Activated naive CD4-positive, alpha-beta T cell treated with anti-CD3 and anti-CD28 coated beads, Interleukin-2, amount 10 ng/mL, durations not matched to agents 7 days and 5 days (primary cell): ENCODE measurements around the gene ZNF467.
A peak's percentile ranks its signal among the peaks of the same experiment; 100 is the strongest.

Experiments
- CTCF ChIA-PET: fragments of 350-600 bp; sonication (Branson Sonifier 250); formaldehyde crosslinking; loops from one replicate; lab custom pipeline; 2021; ENCODE audit warnings: antibody characterized with exemption; lab: Charles Lee
- DNase-seq: peaks from one replicate; pipeline ENCODE4 v3.0.0-alpha.2; 2020
- H3K27ac Mint-ChIP-seq: one replicate; pipeline ENCODE4 v1.8.0; 2021; ENCODE audit warnings: mild to moderate bottlenecking, moderate library complexity, mixed read lengths
- H3K27me3 Mint-ChIP-seq: one replicate; pipeline ENCODE4 v1.8.0; 2021; ENCODE audit warnings: mild to moderate bottlenecking, mixed read lengths
- H3K36me3 Mint-ChIP-seq: one replicate; pipeline ENCODE4 v1.8.0; 2021; ENCODE audit warnings: mixed read lengths
- H3K4me1 Mint-ChIP-seq: one replicate; pipeline ENCODE4 v1.8.0; 2021; ENCODE audit warnings: mixed read lengths
- H3K4me3 Mint-ChIP-seq: one replicate; pipeline ENCODE4 v1.8.0; 2021; ENCODE audit warnings: mild to moderate bottlenecking, moderate library complexity, mixed read lengths
- H3K9me3 Mint-ChIP-seq: one replicate; pipeline ENCODE4 v1.8.0; 2021; ENCODE audit warnings: mixed read lengths

ZNF467 gene

DNA sequence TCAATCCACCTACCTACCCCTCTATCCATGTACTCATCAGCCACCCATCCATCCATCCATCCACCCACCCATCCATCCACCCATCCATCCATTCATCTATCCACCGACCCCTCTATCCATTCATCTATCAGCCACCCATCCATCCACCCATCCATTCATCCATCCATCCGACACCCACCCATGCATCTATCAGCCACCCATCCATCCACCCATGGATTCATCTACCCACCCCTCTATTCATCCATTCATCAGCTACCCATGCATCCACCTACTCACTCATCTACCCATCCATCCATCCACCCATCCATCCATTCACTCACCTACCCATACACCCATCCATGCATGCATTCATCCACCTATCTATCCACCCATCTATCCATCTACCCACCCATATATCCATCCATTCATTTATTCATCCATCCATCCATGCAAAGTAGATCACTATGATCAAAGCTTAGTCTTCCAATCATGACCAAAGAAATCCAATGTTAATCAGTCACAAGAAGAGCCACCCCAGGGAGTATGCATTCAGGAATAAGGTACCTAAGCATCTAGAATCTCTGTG is 27.7 kb upstream of the ZNF467 start:
- peaks cover 1% of the 10 kb centered on the region for H3K27me3 Mint-ChIP-seq
- no peak overlapping the region for H3K4me3 Mint-ChIP-seq
- H3K36me3 Mint-ChIP-seq, result no peaks in the 10 kb centered on the region
- no peak for DNase-seq
- no peak overlapping the region for H3K27ac Mint-ChIP-seq
- H3K4me1 Mint-ChIP-seq, result no peaks in the 10 kb centered on the region
- no peaks in the 10 kb centered on the region for H3K9me3 Mint-ChIP-seq
- CTCF ChIA-PET, result interaction anchor here (1.0 to 3.6 kb wide), 3 partner anchors 11 to 139 kb away, joined by 3 to 22 read pairs (median 4); no protein-coding TSS in a partner anchor

DNA sequence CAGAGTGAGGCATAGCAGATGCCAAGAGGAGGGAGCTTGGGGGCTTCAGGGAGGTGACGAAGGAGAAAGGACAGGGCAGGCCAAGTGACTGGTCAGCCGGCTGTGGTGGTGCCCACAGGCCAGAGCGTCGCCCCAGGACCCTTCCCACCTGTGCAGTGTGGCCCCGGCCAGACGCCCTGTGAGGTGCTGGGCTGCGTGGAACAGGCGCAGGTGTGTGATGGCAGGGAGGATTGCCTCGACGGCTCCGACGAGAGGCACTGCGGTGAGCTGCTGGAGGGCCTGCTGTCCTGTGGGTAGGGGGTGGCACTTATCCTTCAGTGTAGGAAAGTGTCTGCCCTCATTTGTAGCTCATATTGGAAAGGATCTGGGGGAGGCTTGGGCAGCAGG is 26.8 kb upstream of the ZNF467 start:
- H3K27me3 Mint-ChIP-seq, result peaks cover under 1% of the 10 kb centered on the region
- no peaks in the 10 kb centered on the region for H3K9me3 Mint-ChIP-seq
- H3K36me3 Mint-ChIP-seq, result no peaks in the 10 kb centered on the region
- no peaks in the 10 kb centered on the region for H3K4me1 Mint-ChIP-seq
- H3K4me3 Mint-ChIP-seq, result no peak overlapping the region
- DNase-seq, result no peak
- CTCF ChIA-PET, result interaction anchor here (0.6 to 3.6 kb wide), 9 partner anchors 8 to 408 kb away, joined by 3 to 22 read pairs (median 4); no protein-coding TSS in a partner anchor
- H3K27ac Mint-ChIP-seq, result no peak overlapping the region

DNA sequence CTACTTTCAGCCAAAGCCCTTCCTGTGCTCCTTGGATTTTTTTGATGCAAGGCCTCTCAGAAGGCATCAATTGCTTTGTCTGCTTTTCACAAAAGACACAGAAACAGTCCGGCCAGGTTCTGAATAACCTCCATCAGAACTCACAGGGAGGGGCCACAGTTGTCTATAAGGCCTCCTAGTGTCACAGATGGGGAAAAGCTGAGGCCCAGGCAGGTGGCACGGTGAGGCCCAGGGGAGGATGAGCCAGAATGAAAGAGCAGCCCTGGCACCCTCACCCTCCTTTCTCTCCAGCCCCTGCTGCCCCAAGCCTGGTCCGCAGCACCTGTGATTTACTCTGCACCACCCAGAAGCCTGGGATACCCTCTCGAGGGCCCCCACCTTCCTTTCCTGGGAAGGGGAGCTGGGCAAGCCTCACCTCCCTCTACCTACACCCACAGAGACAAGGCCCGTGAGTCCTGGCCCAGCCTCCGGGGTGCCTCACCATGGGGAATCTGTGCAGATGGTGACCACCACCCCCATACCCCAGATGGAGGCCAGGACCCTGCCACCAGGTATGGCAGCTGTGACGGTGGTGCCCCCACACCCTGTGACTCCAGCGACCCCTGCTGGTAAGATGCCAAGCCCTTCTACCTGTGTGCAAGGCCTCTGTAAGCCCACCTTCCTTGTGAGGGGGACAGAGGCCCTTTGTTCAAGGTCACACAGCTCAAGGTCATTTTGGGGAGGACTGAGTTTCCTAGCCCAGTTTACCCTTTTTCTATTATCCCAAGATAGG is 26.2 kb upstream of the ZNF467 start:
- Mint-ChIP-seq H3K27ac (no peak overlapping the region), H3K27me3 (peaks cover 4% of the 10 kb centered on the region), H3K4me1 (no peaks in the 10 kb centered on the region), H3K4me3 (no peak overlapping the region), H3K9me3 (no peaks in the 10 kb centered on the region), H3K36me3 (no peaks in the 10 kb centered on the region)
- CTCF ChIA-PET, result interaction anchor here (0.7 to 3.6 kb wide), 8 partner anchors 9 to 137 kb away, joined by 3 to 22 read pairs (median 4); no protein-coding TSS in a partner anchor
- DNase-seq, result peak; percentile 74

DNA sequence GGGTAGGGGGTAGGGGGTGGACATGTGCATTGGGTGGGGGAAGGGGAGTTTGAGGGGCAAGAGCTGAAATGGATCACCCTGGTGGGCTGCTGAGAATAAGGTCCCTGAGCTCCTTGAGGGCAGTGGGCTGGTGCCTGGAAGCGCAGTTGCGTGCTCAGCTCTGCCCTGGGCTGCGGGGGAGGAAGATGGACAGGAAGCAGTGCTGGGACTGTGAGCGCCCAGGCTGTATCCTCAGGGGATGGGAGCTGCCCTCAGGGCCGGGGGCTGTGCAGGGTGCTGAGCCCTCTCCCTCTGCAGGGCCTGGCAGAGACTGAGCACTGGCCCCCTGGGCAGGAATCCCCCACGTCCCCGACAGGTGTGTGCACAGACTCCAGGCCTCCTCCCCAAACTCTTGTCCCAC is 24.4 kb upstream of the ZNF467 start:
- Mint-ChIP-seq H3K4me1 (no peaks in the 10 kb centered on the region), H3K4me3 (no peak overlapping the region), H3K9me3 (no peaks in the 10 kb centered on the region), H3K36me3 (no peaks in the 10 kb centered on the region), H3K27me3 (peaks cover 16% of the 10 kb centered on the region), H3K27ac (no peak overlapping the region)
- CTCF ChIA-PET, result interaction anchor here (3.6 kb wide), 1 partner anchor 135 kb away, joined by 22 read pairs; no protein-coding TSS in a partner anchor
- DNase-seq, result no peak

DNA sequence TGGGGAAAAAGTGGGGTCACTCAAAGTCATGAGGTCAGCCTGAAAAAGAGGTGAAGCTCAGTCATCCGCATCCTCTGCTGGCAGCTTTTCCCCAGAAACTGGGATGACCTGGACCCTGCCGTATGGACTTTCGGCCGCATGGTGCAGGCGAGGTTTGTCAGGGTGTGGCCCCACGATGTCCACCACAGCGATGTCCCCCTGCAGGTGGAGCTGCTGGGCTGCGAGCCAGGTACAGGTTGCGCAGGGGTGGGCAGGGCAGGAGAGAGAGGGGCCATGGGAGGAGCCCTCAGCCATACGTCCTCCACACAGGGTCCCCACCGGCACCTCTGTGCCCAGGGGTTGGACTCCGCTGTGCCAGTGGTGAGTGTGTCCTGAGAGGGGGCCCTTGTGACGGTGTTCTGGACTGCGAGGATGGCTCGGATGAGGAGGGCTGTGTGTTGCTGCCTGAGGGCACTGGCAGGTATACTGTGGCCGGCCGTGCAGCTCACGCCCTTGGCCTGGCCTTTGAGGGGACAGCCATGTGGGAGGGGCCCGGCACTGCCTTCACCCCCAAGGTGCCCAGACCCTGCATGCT is 23.0 kb upstream of the ZNF467 start:
- H3K9me3 Mint-ChIP-seq, result no peaks in the 10 kb centered on the region
- CTCF ChIA-PET, result interaction anchor here (1.1 kb wide), 1 partner anchor 15 kb away, joined by 3 read pairs; no protein-coding TSS in a partner anchor
- H3K4me1 Mint-ChIP-seq, result no peaks in the 10 kb centered on the region
- no peaks in the 10 kb centered on the region for H3K36me3 Mint-ChIP-seq
- no peak overlapping the region for H3K27ac Mint-ChIP-seq
- no peak overlapping the region for H3K4me3 Mint-ChIP-seq
- peaks cover 29% of the 10 kb centered on the region for H3K27me3 Mint-ChIP-seq
- no peak for DNase-seq

DNA sequence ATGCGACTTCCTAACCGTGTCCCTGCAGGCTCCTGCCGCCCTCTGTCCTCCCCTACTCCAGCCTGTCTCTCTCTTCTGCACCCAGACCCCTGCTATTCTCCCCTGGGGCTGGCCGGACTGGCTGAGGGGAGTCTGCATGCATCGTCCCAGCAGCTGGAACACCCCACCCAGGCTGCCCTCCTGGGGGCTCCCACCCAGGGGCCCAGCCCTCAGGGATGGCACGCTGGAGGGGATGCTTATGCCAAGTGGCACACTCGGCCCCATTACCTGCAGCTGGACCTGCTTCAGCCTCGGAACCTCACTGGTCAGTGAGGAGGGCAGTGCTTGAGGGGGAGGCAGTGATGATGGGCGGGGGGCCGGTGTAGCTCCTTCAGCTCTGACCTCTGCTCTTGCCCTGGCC is 21.7 kb upstream of the ZNF467 start:
- Mint-ChIP-seq H3K27me3 (peaks cover 40% of the 10 kb centered on the region), H3K27ac (no peak overlapping the region), H3K4me3 (no peak overlapping the region), H3K9me3 (no peaks in the 10 kb centered on the region), H3K36me3 (no peaks in the 10 kb centered on the region), H3K4me1 (peaks cover 2% of the 10 kb centered on the region)
- no peak for DNase-seq
- CTCF ChIA-PET, result no interaction called here

DNA sequence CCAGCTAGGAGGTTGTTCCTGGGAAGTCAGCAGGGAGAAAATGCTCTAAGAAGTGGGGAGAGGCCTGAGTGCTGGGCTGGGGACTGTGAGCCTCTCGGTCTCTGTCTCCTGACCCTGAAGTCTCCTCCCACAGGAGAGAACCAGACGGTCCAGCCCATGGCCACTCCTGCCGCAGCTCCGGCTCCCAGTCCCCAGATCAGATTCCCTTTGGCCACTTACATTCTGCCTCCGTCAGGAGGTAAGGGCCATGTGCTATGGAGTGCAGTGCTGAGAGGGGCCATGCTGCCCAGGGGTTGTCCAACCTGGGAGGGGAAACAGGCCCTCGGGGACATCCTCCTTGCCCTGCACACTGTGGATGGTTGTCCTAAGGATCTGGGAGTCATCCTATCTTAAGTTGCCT is 21.3 kb upstream of the ZNF467 start:
- CTCF ChIA-PET, result interaction anchor here (1.0 kb wide), 1 partner anchor 132 kb away, joined by 3 read pairs; no protein-coding TSS in a partner anchor

DNA sequence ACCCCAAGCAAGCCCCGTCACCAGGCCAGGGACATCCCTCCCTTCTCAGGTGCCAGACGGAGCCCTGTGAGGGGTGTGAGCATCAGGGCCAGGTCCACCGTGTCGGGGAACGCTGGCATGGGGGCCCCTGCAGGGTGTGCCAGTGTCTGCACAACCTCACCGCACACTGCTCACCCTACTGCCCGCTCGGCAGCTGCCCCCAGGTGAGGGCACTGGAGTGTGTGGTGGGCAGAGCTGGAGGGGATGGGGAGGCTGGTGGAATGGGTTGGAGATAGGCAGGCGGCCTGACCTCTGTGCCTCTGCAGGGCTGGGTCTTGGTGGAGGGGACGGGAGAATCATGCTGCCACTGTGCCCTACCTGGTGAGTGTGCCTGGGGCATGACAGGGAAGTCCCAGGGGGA is 19.9 kb upstream of the ZNF467 start:
- no peaks in the 10 kb centered on the region for H3K9me3 Mint-ChIP-seq
- no peak overlapping the region for H3K4me3 Mint-ChIP-seq
- CTCF ChIA-PET, result interaction anchor here (1.6 kb wide), 1 partner anchor 14 kb away, joined by 5 read pairs; no protein-coding TSS in a partner anchor
- H3K36me3 Mint-ChIP-seq, result no peaks in the 10 kb centered on the region
- H3K27me3 Mint-ChIP-seq, result peaks cover 58% of the 10 kb centered on the region
- H3K27ac Mint-ChIP-seq, result no peak overlapping the region
- peaks cover 2% of the 10 kb centered on the region for H3K4me1 Mint-ChIP-seq
- DNase-seq, result no peak

More for the DNA sequence above, 21.3 kb upstream of the ZNF467 start:
- H3K27ac Mint-ChIP-seq, result no peak overlapping the region
- peaks cover 44% of the 10 kb centered on the region for H3K27me3 Mint-ChIP-seq
- no peak for DNase-seq
- no peak overlapping the region for H3K4me3 Mint-ChIP-seq
- H3K9me3 Mint-ChIP-seq, result no peaks in the 10 kb centered on the region
- peaks cover 2% of the 10 kb centered on the region for H3K4me1 Mint-ChIP-seq
- no peaks in the 10 kb centered on the region for H3K36me3 Mint-ChIP-seq

DNA sequence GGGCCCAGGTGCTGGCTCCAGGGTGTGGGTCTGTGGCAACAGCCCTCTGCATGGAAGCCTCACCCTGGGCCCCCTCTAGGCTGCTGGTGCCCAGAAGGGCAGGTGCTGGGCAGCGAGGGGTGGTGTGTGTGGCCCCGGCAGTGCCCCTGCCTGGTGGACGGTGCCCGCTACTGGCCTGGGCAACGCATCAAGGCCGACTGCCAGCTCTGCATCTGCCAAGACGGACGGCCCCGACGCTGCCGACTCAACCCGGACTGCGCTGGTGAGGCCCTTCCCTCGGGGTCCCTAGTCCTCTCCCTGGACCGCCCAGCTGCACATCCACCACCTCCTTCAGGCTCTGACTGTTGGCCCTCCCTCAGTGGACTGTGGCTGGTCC is 18.8 kb upstream of the ZNF467 start:
- no peaks in the 10 kb centered on the region for H3K9me3 Mint-ChIP-seq
- H3K27me3 Mint-ChIP-seq, result peaks cover 69% of the 10 kb centered on the region
- H3K4me1 Mint-ChIP-seq, result peaks cover 2% of the 10 kb centered on the region
- no peak for DNase-seq
- no peak overlapping the region for H3K4me3 Mint-ChIP-seq
- CTCF ChIA-PET, result interaction anchor here (1.6 kb wide), 1 partner anchor 15 kb away, joined by 5 read pairs; no protein-coding TSS in a partner anchor
- no peak overlapping the region for H3K27ac Mint-ChIP-seq
- no peaks in the 10 kb centered on the region for H3K36me3 Mint-ChIP-seq

DNA sequence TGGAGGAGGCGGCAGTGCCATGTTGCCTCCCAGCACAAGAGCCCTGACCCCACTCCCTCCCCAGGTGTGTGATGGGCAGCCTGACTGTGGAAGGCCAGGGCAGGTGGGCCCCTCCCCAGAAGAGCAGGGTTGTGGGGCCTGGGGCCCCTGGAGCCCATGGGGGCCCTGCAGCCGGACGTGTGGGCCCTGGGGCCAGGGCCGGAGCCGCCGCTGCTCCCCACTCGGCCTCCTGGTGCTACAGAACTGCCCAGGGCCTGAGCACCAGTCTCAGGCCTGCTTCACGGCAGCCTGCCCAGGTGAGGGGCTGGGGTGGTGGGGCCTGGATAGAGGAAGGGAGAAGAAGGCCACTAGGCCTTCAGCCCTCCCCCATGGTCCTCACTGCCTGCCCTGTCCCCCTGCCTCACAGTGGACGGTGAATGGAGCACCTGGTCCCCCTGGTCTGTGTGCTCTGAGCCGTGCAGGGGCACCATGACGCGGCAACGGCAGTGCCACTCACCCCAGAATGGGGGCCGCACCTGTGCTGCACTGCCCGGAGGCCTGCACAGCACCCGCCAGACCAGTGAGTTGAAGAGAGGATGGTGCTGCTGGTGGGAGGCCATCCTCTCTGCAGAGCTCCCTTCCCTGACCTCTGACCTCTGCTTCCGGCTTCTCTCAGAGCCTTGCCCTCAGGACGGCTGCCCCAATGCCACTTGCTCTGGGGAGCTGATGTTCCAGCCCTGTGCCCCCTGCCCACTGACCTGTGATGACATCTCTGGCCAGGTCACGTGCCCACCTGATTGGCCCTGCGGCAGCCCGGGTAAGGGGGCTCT is 18.2 kb upstream of the ZNF467 start:
- Mint-ChIP-seq H3K4me3 (no peak overlapping the region), H3K27ac (no peak overlapping the region), H3K36me3 (no peaks in the 10 kb centered on the region), H3K9me3 (no peaks in the 10 kb centered on the region), H3K27me3 (peaks cover 69% of the 10 kb centered on the region), H3K4me1 (peaks cover 2% of the 10 kb centered on the region)
- DNase-seq, result no peak
- CTCF ChIA-PET, result interaction anchor here (1.0 to 5.2 kb wide), 3 partner anchors 15 to 129 kb away, joined by 5 to 36 read pairs (median 5); no protein-coding TSS in a partner anchor

DNA sequence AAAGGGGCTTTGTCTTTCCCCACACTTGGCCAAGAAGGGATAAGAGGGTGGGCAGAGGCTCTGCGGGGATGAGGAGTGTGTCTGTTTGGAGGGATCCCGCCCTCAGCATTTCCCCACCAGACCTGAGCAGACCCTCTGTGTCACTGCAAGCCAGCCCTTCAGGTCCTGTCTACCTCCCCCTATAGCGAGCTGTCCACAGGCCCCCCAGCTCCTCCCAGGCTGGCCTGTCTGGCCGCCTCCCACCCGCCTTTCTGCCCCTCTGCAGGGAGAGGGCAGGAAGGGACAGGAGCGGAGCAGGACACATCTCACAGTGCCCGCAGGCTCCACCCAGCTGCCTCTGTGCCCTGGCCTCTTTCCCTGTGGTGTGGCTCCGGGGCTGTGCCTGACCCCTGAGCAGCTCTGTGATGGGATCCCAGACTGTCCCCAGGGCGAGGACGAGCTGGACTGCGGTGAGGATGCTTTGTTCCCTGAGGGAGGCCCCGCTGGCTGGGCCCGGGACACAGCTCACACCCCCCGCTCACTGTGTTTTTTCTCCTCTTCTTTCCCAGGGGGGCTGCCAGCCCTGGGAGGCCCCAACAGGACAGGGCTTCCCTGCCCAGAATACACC is 17.5 kb upstream of the ZNF467 start:
- DNase-seq, result no peak
- peaks cover 2% of the 10 kb centered on the region for H3K4me1 Mint-ChIP-seq
- peaks cover 69% of the 10 kb centered on the region for H3K27me3 Mint-ChIP-seq
- no peak overlapping the region for H3K27ac Mint-ChIP-seq
- no peak overlapping the region for H3K4me3 Mint-ChIP-seq
- CTCF ChIA-PET, result interaction anchor here (1.0 to 5.2 kb wide), 3 partner anchors 9 to 128 kb away, joined by 3 to 36 read pairs (median 5); no protein-coding TSS in a partner anchor
- H3K36me3 Mint-ChIP-seq, result no peaks in the 10 kb centered on the region
- H3K9me3 Mint-ChIP-seq, result no peaks in the 10 kb centered on the region

DNA sequence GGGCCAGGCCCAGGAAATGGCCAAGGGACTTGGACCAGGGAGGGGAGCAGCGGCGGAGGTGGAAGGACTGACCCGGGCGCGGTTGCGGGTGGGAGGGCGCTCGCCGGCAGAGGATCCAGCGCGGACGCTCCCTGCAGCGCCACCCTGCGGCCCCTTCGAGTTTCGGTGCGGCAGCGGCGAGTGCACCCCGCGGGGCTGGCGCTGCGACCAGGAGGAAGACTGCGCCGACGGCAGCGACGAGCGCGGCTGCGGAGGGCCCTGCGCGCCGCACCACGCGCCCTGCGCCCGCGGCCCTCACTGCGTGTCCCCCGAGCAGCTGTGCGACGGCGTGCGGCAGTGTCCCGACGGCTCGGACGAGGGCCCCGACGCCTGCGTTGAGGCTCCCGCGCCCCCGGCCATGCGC is 16.8 kb upstream of the ZNF467 start:
- Mint-ChIP-seq H3K36me3 (no peaks in the 10 kb centered on the region), H3K27ac (no peak overlapping the region), H3K4me3 (no peak overlapping the region), H3K9me3 (no peaks in the 10 kb centered on the region), H3K27me3 (peaks cover 68% of the 10 kb centered on the region), H3K4me1 (peaks cover 2% of the 10 kb centered on the region)
- CTCF ChIA-PET, result interaction anchor here (0.8 to 5.2 kb wide), 5 partner anchors 9 to 128 kb away, joined by 3 to 36 read pairs (median 3); no protein-coding TSS in a partner anchor
- DNase-seq, result peak; percentile 63

DNA sequence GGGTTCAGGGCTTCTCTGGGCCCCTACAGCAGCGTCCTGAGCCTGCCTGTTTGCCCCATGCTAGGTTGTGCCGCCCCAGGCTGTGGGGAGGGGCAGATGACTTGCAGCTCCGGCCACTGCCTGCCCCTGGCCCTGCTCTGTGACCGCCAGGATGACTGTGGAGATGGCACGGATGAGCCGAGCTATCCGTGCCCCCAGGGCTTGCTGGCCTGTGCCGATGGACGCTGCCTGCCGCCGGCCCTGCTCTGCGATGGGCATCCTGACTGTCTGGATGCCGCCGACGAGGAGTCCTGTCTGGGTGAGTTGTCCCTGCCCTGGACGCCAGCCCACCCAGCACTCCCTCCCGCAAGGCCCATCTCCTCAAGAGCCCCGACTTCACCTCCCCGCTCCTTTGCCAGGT is 15.7 kb upstream of the ZNF467 start:
- Mint-ChIP-seq H3K27ac (no peak overlapping the region), H3K36me3 (no peaks in the 10 kb centered on the region), H3K27me3 (peaks cover 64% of the 10 kb centered on the region), H3K4me1 (peaks cover 2% of the 10 kb centered on the region), H3K4me3 (no peak overlapping the region), H3K9me3 (no peaks in the 10 kb centered on the region)
- no peak for DNase-seq
- CTCF ChIA-PET, result interaction anchor here (0.8 to 5.2 kb wide), 3 partner anchors 17 to 127 kb away, joined by 3 to 36 read pairs (median 5); no protein-coding TSS in a partner anchor
